Hepatocyte (in vitro differentiated cells): Measurements from ENCODE around the gene CADPS2.

Source experiments
- EZH2 ChIP-seq: fragments of 200-600 bp; sonication (generic); IDR thresholded peaks from 2 replicates; pipeline ENCODE4 v1.6.1; 2016; ENCODE audit warnings: antibody characterized with exemption, mild to moderate bottlenecking, borderline replicate concordance
- TF ChIP-seq, protein P1 (sequence below): fragments of 200-600 bp; sonication (generic); IDR thresholded peaks from 2 replicates; pipeline ENCODE4 v1.5.1; 2016; ENCODE audit warnings: antibody characterized with exemption, mild to moderate bottlenecking; ENCODE audit not compliant: poor library complexity

DNA sequence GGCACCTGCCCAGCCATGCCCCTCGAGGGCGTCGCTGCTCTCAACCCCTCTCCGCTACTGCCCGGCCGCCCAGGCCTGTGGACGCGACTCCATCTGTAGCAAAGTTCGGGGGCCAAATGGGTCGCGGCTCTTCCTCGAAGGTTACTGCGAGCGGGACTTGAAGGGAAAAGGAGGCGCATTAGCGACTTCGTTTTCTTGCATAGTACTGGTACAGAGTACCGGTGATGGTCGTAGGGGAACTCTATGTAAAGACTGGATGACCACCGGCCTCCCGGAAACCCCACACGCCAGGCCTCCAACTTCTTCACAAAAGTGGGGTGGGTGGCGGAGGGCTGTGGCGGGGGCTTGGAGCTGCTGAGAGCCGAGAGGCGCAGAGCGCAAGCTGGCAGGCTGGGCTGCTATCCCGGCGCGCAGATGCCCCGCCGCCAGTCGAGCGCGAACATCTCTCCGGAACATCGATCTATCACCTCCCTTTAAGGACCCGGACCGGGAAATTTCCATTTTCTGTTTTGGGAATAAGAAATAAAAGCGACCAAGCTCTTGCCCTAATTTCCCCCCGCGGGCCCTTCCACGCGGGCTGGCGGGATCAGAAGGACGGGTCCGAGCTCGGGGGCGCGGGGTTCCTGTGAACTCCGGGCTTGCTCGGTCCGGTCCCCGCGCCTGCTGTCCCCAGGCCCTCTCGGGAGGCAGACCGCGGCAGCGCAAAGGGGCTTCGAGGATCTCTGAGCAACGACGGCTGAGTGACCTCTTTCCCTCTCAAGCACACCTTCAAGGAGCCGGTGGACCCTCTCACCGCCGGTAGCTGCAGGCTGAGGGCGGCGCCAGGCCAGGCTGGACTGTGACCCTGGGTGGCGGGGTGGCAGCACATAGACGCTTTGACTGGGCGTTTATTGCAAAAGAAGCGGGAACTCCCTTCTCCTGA is 569.5 kb downstream of the CADPS2 start:
- TF ChIP-seq, protein P1, sequence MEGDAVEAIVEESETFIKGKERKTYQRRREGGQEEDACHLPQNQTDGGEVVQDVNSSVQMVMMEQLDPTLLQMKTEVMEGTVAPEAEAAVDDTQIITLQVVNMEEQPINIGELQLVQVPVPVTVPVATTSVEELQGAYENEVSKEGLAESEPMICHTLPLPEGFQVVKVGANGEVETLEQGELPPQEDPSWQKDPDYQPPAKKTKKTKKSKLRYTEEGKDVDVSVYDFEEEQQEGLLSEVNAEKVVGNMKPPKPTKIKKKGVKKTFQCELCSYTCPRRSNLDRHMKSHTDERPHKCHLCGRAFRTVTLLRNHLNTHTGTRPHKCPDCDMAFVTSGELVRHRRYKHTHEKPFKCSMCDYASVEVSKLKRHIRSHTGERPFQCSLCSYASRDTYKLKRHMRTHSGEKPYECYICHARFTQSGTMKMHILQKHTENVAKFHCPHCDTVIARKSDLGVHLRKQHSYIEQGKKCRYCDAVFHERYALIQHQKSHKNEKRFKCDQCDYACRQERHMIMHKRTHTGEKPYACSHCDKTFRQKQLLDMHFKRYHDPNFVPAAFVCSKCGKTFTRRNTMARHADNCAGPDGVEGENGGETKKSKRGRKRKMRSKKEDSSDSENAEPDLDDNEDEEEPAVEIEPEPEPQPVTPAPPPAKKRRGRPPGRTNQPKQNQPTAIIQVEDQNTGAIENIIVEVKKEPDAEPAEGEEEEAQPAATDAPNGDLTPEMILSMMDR: no peak
- peak; percentile 96 for TF ChIP-seq EZH2
